NCI-H510A (cell line): ENCODE measurements around the gene GTF2H2C.
"Not testable (repeated sequence)": the region's sequence is repeated elsewhere in the genome, so short reads cannot be mapped to it uniquely, and the experiment has no call there.

Experiments used
- DNase-seq: peaks from one replicate; lab custom pipeline; 2025; lab: John Stamatoyannopoulos, UW

GTF2H2C gene

DNA sequence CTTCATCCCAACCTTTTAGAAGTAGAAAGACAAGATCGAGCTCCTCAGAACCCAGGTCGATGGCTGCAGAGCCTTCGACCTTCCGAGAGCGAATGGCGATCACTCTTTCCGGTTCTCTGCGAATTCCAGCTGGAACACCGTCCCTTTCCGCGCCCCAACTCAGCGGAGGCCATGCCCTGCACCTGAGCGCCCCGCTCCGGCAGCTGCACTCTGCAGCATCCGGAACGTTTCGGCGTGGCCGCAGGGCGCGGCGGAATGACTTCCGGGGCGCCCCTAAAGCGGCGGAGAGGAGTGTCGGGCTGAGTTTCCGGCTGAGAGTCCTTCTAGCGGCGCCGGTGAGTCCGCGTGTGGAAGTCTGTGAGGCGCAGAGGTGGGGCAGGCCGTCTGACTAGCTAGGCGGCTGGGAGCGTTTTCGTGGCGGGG is at the start of gene GTF2H2C:
Gene GTF2H2C, plus strand, starts transcription at position 284 of the 423 bp plus-strand sequence. CDS start 4,942 bp downstream, outside the sequence.
- DNase-seq, result not testable (repeated sequence)

DNA sequence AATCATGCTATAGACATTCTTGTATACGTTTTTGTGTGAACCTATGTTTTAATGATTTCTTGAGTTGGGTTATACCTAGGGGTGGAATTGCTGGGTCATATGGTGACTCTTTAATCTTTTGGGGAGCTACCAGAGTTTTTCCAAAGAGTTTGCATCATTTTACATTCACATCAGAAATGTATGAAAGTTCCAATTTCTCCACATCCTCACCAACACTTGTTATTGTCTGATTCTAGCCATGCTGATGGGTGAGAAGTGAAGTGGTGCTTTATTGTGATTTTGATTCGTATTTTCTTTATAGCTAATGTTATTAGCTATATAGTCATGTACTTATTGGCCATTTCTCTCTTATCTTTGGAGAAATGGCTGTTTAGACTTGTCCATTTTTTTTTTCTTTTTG is 49.3 kb upstream of the GTF2H2C start:
- DNase-seq, result no peak

DNA sequence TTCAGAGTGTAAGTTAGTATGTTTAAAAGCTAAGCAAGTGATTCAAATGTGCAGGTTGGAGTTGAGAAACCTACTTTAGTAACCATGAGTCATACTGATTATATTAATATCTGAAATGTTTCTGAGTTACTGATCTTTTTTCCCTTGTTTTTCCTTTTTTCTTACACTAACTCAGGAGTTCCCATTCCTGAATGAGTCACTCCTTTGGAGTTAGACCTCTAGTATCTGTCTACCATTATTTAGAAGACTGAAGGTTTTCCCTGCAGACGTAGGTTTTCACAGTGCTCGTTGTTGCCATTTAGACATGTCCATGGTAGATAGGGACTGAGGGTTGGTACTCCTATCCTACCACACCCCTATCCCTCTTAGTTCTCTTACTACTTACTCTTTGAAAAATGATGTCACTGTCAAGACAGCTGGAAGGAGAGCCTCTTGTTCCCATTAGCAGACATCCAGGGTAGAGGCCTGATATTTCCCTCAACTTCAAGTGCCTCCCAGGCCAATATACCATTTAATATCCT is 47.2 kb upstream of the GTF2H2C start:
- DNase-seq, result no peak

DNA sequence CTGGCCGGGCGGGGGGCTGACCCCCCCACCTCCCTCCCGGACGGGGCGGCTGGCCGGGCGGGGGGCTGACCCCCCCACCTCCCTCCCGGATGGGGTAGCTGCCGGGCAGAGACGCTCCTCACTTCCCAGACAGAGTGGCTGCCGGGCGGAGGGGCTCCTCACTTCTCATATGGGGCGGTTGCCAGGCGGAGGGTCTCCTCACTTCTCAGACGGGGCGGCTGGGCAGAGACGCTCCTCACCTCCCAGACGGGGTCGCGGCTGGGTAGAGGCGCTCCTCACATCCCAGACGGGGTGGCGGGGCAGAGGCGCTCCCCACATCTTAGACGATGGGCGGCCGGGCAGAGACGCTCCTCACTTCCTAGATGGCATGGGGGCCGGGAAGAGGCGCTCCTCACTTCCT is 44.4 kb upstream of the GTF2H2C start:
- DNase-seq, result not testable (repeated sequence)

DNA sequence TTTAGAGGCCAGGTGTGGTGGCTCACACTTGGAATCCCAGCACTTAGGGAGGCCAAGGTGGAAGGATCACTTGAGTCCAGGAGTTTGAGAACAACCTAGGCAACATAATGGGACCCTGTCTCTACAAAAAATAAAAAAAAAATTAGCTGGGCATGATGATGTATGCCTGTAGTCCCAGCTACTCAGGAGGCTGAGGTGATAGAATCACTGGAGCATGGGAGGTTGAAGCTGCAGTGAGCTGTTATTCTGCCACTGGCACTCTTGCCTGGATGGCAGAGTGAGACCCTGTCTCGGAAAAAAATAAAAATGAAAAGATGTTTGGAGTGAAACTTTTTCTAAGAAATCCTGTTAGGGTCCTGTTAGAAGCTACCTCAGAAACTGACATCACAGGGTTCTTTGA is 43.2 kb upstream of the GTF2H2C start:
- no peak for DNase-seq

DNA sequence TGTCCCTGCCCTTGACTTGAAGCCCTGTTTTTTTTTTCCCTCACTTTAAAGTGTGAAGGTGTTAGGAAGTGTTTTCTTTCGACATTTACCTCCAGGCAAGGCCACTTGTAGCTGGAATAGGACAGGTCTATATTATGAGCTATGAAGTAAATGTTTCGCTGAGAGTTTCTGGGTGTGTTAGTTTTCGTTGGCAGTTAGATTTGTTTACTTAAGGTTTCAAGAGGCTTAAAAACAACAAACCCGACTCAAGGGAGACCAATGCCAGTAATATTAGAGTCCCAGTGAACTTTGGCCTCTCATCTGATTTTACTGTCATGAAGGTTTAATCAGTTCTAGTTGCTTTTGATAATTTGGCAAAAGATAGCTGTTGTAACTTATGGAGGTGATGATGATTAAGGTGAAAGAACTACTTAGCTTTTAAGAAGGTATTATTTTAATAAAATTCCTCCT is 42.2 kb upstream of the GTF2H2C start:
- peak; percentile 66 for DNase-seq

DNA sequence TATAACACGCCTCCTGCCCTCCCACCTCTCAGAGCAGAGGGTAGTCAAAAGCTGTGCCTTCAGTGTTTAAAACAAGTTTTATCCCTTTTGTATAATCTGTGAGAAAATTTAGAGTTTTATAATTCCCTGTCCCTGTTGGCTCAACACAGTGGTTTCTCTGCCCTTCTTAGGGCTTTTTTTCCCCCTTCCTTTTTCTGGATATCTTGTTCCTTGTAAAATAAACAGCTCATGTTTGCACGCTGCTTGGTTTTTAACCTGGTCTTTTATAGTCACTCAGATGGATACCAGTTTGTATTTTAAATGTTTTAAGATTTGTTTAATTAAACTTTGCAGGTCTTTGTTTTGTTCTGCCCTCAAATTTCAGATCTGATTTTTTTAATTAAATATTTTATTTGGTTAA is 40.7 kb upstream of the GTF2H2C start:
- no peak for DNase-seq

DNA sequence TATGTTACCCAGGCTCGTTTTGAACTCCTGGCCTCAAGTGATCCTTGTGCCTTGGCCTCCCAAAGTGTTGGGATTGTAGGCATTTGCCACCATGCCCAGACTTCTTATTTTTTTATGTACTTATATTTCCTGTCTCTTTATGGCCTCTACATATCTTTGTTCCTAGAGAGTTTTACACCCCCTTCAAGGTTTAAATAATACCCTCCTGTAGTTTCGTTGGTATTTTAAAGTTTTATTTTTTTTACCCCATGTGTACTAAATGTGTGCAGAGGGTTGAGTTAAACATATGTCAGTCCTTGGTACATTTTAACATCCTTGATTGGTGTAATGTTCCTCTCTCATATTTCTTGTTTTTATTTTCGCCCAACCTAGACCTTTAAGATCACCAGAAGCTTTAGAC is 38.0 kb upstream of the GTF2H2C start:
- DNase-seq, result no peak

DNA sequence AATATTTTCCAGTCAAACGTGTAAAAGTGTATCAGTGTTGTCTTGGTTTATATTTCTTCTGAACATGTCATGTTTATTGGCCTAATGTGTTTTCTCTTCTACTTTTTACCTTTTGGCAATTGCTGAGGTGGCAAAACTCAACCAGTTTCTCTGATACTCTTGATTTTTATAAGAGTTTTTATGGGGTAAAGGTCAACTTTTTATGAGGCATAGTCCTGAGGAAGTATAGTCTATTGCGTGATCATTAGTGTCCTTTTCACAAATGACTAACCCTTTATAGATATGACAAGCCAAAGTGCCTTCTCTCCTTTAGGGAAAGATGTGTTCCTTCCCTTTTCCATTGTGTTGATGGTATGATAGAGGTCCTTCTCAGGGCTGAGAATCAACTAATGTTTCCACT is 34.5 kb upstream of the GTF2H2C start:
- DNase-seq, result no peak

DNA sequence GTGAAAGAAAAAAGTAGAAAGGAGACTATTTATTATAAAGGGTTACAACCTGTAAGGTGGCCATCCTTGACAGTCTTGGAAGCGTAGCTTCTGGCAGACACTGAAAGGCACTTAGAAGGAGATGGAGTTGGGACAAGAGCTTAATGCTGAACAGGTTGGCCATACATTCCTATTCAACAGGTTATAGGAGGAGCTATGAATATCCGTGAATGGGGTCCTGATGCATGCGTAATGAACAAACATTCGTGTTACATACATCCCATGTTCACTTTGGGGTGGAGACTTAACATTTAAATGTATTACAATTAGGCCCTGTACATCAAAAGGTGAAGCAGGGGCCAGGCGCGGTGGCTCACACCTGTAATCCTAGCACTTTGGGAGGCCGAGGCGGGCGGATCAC is 33.3 kb upstream of the GTF2H2C start:
- no peak for DNase-seq

DNA sequence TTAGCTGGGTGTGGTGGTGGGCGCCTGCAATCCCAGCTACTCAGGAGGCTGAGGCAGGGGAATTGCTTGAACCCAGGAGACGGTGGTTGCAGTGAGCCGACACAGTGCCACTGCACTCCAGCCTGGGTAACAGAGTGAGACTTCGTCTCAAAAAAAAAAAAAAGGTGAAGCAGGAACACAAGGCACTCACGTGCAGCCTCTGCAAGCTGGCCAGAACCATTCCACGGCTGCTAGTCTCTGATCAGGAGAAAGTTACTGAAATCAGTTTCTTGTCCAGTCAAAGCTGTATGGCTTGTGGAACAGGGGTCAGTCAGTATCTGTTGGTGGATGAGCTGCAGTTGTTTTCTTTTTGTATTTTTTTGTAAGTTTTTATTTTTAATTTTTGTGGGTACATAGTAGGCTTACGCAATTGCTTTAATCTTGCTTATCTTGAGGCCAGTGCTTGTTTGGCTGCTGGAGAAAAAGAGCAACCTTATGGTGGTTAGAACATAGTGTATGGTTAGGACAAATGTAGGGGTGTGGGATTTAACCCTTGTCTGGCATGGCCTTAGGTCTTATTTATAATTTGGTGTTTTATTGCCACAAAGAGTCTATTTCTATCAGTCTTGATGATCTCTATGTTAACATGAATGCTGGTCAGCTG is 32.7 kb upstream of the GTF2H2C start:
- no peak for DNase-seq

DNA sequence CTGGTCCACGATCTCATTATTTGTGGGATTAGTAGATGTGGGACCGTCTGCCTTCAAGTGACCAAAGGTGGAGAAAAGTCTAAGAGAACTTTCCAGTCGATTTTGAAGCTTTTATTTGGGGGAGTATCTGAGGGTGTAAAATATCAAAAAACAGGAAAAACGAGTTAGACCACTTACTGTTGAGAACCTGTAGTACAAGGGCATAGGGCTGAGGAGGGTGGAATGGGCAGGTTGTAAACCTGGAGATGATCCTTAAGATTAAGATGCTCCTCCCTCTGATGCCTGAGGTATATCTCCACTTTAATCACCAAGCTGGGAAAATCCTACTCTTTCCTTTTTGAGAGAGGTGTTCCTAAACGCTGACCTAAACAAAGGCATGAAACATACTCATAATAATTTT is 32.0 kb upstream of the GTF2H2C start:
- DNase-seq, result peak; percentile 20

DNA sequence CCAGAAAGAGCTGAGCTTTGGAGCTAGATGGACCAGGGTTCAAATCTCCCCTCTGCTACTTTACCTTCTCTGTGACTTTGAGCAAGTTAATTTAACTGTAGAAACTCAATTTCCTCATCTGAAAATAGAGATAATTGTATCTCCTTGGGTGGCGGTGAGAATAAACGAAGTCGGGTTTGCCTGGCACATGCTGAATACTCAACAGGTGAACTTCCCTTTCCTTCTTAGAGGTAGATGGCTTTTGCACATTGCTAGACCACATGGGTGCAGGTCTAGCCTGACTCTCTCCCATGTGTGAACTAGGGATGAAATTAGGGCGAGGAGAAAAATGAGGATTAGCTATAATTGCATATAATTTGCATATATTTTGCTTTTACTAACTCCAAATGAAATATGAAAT is 31.4 kb upstream of the GTF2H2C start:
- no peak for DNase-seq

DNA sequence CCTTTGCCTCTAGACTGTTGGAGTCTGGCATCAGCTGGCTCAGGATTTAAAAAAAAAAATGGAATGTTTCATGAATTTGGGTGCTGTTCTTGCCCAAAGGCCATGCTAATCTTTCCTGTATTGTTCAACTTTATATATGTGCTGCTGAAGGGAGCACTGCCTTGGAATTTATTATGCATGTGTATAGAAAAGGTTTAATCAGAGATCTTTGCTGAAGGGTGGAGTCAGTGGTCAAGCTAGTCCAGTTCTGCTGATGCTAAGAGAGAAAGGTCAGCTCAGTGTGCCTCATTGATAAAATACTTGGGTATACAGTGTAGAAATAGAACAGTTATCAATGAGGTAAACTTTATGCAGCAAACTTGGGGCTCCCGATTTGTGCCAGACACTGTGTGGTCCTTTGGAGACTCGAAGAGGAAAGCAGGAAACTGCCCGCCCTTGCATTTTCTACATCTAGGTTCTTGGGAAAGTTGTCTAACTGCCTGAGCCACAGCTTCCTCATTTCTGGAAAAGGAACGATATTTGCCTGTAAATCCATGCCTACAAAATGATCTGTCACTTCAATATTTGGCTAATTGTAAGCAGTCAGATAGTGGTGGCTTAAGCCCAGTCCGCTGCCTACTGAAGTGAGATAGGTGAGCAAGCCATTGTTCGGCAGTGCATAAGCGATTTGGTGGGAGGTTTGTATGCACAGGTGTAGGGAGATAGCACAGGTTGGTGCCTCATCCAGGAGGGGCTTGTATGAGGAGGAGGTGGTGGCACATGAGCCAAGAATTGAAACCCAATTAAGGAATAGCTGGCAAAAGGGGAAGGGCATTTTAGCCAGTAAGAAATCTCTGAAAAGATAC is 29.2 kb upstream of the GTF2H2C start:
- no peak for DNase-seq

DNA sequence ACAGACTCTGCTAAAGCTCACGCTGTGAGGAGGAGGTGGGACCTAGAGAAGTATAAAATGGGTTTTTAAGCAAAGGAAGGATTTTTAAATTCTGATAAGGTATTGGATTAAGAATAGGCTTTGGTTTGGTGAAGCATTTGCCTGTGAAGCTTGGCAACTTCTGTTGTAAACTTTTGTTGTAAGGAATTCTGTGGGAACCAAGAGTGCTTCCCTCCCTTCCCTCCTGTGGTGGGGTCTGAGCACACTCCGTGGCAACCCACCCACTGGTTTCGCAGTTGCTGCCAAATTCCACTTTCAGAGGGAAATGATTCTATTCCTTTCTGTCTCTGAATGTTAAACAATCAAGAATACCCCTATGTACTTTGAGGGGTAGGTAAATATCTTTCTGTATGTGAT is 28.6 kb upstream of the GTF2H2C start:
- no peak for DNase-seq

DNA sequence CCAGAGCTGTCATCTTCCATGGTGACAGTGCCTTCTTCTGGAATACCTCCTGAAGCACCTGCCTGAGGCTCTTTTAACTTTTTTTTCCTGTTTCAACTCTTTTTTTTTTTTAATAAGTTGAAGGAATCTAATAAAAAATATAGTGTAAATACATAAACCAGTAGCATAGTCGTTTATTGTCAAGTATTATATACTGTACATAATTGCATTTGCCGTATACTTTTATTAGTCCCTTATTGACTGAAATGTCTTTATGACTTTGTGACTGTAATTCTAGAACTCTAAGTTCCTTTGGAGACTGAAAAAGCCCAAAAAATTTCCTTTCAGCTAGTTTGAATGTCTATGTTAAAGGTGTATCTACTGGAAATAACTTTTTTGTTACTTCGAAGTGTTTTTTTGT is 22.1 kb upstream of the GTF2H2C start:
- not testable (repeated sequence) for DNase-seq

DNA sequence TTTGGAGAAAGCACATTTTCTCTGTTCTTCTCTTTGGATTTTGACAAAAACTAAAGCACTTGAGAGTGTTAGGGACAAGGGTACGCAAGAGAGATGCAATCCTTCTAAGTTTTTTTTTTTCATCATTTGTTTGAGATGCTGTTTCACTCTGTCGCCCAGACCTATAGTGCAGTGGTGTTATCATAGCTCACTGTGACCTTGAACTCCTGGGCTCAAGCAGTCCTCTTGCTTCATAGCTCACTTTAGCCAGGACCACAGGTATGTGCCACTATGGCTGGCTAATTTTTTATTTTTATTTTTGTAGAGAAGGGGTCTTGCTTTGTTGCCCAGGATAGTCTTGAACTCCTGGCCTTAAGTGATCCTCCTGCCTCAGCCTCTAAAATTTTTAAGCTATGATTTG is 21.3 kb upstream of the GTF2H2C start:
- not testable (repeated sequence) for DNase-seq

DNA sequence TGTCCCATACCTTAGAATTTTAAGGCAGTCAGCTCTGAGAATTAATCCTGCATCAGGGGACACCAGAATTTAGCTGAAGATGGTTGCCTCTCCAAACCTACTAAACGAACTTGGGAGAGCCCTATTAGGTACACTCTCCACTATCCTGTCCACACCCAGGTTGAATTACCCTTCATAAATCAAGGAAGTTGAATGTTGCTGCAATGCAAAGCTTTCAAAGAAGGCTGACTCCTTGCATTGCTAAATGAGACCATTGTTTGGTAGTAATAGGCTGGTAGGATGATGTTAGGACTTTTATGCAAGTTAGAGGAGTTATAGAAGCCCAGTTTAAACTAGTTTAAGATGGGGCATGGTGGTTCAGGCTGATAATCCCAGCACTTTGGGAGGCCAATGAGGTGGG is 18.6 kb upstream of the GTF2H2C start:
- not testable (repeated sequence) for DNase-seq

DNA sequence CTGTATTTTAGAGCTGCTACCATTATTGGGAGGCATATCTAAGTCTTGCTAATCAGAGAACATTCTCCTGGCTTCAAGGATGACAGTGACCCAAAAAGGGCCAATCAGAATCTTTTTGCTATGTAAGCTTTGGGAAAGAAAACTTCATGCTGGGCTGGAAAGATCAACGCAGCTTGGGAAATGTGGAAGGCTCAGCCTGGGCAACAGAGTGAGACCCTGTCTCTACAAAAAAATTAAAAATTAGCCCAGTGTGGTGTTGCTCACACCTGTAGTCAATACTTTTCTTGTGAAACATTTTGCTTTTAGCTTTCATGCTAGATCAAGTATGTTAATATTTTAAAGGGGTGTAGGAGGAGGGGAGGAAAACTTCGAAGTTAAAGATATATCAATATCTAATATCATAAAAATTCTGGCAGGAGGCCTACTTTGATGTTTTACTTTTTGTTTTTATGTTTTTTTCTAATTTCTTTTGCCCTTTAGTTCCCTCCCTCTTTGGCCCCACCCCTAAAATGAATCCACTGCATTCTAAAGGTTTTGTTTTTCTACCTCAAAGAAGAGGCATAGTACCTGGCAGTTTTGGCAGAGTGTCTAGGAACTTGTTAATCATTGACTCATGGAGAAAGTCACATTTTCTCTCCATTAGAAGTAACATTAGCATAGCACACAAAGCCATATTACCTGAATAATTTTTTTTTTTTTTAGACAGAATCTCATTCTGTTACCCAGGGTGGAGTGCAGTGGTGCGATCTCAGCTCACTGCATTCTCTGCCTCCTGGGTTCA is 17.0 kb upstream of the GTF2H2C start:
- not testable (repeated sequence) for DNase-seq

DNA sequence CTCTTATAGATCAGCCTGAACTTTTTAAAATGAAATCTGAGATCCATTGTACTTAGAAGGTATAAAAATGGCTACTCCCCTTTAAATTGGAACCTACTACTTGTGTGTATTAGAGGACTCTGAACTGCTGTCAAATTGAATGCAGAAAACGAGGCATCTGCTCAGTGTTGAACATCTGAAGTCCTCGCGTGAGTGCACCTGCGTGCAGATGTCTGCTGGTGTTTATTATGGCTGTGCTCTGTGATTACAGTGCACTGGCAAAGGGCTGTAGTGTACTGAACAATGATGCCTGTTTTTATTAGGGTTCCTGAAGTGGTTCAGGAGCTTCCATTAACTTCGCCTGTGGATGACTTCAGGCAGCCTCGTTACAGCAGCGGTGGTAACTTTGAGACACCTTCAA is 15.4 kb upstream of the GTF2H2C start:
- DNase-seq, result not testable (repeated sequence)

DNA sequence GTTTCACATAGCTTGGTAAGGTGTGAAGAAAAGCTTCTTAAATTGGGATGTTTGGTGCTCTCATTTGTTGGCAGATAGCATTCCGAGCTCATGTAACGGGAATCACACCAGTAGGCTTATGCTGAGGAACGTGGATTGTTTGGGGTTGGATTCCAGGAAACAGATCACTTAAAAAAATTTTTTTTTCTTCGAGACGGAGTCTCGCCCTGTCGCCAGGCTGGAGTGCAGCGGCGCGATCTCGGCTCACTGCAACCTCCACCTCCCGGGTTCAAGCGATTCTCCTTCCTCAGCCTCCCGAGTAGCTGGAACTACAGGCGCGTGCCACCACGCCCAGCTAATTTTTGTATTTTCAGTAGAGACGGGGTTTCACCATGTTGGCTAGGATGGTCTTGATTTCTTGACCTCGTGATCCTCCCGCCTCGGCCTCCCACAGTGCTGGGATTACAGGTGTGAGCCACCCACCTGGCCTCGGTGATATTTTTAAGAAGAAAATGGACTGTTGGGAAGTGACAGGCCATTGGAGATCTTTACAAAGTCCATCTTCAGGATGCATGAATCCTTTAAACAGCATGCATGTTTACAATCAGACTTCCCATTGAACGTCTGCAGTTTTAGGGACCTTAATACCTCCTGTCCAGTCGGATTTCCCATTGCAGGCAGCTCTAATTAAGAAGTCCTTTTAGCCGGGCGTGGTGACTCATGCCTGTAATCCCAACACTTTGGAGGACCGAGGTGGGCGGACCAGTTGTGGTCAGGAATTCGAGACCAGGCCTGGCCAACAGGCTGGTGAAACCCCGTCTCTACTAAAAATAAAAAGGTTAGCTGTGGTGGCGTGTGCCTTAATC is 818 bp downstream of the GTF2H2C start:
- DNase-seq, result not testable (repeated sequence)
